Umbilical cord (tissue), 2 donors: Measurements from ENCODE around the gene CNOT10. TPM values are rescaled to one million over a fixed set of nuclear protein-coding genes. Genes with fewer than 3 reads are reported as not detected.
"Not testable (repeated sequence)": the region's sequence is repeated elsewhere in the genome, so short reads cannot be mapped to it uniquely, and the experiment has no call there.

ENCODE experiments used
- DNase-seq: peaks from one replicate; pipeline ENCODE4 v3.0.0-alpha.2; 2015; ENCODE audit warnings: low spot score
- total RNA-seq: library from RNA; depleted of rRNA; stranded (reverse); fragments of >200 nt; gene quantifications from one replicate; pipeline ENCODE4 v1.2.3, GENCODE V29; 2014; ENCODE audit warnings: low replicate concordance; ENCODE audit not compliant: insufficient read depth

CNOT10 gene
- 47.4 TPM for total RNA-seq

DNA sequence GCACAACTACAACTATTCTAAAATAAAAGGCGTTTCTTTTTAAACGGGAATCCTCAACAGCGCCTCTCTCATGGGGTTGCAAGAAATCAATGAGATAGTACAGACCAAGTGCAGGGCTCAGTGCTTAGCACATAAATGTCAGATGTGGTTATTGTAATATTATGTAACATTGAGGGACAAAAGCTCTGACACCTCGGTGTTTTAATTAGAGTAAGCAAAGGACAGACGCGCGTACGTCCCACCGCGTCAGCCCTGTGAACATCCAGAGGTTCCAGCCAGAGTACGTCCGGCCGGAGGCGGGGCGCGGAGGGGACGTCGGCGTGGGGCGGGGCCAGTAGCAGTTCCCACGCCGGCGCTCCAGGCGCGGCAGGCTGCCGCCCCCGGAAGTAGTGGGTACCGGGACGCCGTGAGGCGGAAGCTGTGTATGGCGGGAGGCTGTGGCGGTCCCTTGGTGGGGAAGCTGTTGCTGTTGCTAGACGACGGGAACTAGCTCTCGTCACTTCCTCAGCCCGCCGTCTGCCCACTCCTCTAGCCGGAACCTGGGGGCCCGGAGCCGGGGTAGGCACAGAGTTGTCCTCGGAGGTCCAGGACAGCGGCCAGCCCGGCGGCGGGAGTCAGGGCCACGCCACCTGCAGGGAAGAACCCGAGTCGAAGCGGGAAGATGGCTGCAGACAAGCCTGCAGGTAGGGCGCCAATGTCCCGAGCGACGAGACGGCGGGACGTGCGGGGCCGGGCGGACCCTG lies at the start of gene CNOT10:
Gene CNOT10, plus strand, starts transcription at position 389 of the 743 bp plus-strand sequence. Its CDS starts 273 bp downstream, at position 662.
- peak; percentile 97 for DNase-seq

DNA sequence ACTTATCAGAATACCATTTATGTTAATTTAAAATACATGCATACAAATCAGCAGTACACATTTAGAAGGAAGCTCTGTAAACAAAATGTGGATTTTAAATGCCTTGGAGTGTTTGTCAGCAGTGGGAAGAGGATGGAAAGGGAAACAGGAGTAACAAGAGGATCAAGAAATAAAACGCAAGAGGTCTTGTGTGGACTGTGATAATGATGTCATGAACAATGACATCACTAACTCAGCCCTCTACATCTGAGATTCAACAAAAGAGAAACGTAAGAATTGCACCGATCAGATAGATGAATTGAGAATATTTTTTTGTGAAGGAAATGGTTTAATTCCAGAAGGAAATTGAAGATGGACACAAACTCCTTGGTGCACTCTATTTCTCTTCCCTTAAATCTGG lies 44.0 kb upstream of the CNOT10 start:
- DNase-seq, result no peak

DNA sequence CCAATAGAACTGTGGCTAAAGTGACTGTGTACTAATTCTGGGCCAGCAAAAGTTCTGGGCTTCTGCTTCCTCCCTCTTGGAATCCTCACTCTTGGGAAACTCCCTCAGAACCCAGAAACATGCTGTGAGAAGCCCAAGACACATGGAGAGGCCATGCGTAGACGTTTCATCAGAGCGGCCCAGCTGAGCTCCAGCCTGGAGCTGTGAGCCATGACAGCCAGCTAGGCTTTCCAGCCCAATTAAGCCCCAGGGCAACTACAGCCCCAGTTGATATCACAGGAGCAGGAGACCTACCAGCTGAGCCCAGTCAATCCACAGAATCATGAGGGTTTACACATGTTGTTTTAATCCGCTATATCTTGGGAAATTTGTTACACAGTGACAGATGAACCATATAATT lies 43.6 kb upstream of the CNOT10 start:
- DNase-seq, result no peak

GRCh38 chr3:32643354-32643753 lies 41.6 kb upstream of the CNOT10 start:
- DNase-seq, result no peak

DNA sequence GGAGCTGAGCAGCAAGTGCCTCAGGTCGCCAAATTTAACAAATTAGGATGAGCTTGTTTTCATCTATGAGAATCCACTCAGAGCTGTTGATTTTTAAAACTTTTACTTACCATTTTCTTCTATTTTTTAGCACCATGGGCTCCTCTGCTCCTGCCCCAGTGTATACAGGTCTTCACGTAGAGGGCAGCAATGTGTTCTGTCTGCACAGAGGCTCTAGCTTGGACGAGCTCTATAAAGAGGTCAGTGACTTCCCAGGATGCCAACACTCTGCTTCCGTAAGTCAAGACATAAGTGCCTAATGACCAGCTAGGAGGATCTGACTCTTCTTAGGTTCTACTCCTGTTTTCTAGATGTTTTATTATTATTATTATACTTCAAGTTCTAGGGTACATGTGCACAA lies 41.2 kb upstream of the CNOT10 start:
- DNase-seq, result no peak

DNA sequence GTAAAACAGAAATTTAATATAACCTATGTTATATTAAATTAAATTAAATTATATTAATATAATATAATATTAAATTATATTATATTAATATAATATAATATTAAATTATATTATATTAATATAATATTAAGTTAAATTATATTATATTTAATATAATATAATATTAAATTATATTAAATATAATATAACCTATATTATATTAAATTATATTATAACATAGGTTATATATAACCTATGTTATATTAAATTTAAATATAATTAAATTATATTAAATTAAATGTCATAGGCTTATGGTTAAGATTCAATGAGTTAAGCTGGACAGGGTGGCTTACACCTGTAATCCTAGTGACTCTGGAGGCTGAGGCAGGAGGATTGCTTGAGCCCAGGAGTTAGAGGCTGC lies 40.6 kb upstream of the CNOT10 start:
- DNase-seq, result no peak

DNA sequence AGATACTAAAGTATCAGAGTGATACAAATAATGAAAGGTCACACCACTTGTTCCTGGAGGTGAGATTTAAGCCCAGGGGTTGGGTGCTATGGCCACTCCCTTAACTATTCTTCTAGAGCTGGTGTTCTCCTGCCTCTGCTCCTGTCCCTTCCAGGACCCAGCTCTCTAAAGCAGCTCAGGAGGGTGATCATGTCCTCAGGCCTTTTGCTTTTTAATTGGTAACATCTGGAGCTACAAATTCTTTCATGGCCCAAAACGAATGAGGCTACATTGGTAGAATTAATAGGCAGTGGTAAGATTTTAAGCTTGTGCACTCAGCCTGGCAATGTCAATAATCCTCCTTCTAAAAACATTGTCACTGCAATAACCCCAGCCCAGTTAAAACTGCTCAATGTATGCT lies 38.2 kb upstream of the CNOT10 start:
- DNase-seq, result no peak

- DNase-seq, result not testable (repeated sequence)
Measured at GRCh38 chr3:32652337-32653100, 32.5 kb upstream of the CNOT10 start.

DNA sequence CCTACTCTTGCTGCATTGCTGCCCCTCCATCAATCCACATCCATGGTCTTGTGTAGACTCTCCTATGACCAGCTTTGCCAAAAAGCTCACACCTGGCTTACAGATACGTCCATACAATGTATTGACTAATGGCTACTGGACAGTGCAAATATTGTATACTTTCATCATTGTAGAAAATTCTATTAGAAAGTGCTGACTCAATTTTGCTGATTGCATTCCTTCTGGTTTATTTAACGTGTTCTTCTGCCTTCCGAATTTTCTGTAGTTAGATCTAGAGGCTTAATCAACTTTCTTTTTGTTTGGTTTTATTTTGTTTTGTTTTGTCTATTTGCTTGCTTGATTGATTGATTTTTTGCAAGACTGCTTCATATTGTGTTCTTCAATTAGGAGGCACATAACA lies 29.8 kb upstream of the CNOT10 start:
- DNase-seq, result no peak

- DNase-seq, result no peak
Measured at GRCh38 chr3:32660634-32661033, 24.4 kb upstream of the CNOT10 start.

- DNase-seq, result no peak
Measured at GRCh38 chr3:32662647-32663046, 22.3 kb upstream of the CNOT10 start.

- peak; percentile 46 for DNase-seq
Measured at GRCh38 chr3:32664630-32665075, 20.3 kb upstream of the CNOT10 start.

- no peak for DNase-seq
Measured at GRCh38 chr3:32667072-32667582, 17.9 kb upstream of the CNOT10 start.

DNA sequence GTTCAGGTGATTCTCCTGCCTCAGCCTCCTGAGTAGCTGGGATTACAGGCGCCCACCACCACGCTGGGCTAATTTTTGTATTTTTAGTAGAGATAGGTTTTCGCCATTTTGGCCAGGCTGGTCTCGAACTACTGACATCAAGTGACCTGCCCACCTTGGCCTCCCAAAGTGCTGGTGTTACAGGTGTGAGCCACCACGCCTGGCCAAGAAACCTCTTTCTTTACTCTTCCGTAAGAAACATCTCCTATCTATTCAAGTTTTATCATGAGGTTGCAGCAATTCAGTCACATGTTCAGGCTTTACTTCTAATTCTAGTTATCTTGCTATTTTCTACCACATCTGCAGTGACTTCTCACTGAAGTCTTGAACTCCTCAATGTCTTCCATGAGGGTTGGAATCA lies 15.8 kb upstream of the CNOT10 start:
- DNase-seq, result not testable (repeated sequence)

DNA sequence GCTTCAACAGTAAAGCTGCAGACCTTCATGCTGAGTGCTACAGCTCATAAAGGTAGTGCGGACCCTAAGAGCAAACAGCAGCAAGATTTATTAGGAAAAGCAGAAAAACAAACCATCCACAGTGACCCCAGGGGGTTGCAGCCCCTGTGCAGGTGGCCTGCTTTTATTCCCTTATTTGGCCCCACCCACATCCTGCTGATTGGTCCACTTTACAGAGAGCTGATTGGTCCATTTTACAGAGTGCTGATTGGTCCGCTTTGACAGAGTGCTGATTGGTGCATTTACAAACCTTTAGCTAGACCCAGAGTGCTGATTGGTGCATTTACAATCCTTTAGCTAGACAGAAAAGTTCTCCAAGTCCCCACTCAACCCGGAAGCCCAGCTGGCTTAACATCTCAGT lies 11.3 kb upstream of the CNOT10 start:
- DNase-seq, result not testable (repeated sequence)

GRCh38 chr3:32675164-32675563 lies 9.8 kb upstream of the CNOT10 start:
- DNase-seq, result no peak

GRCh38 chr3:32675650-32676049 lies 9.3 kb upstream of the CNOT10 start:
- DNase-seq, result no peak

- no peak for DNase-seq
Measured at GRCh38 chr3:32681811-32682210, 3.2 kb upstream of the CNOT10 start.

GRCh38 chr3:32684029-32684799 lies 774 bp upstream of the CNOT10 start:
- DNase-seq, result no peak

DNA sequence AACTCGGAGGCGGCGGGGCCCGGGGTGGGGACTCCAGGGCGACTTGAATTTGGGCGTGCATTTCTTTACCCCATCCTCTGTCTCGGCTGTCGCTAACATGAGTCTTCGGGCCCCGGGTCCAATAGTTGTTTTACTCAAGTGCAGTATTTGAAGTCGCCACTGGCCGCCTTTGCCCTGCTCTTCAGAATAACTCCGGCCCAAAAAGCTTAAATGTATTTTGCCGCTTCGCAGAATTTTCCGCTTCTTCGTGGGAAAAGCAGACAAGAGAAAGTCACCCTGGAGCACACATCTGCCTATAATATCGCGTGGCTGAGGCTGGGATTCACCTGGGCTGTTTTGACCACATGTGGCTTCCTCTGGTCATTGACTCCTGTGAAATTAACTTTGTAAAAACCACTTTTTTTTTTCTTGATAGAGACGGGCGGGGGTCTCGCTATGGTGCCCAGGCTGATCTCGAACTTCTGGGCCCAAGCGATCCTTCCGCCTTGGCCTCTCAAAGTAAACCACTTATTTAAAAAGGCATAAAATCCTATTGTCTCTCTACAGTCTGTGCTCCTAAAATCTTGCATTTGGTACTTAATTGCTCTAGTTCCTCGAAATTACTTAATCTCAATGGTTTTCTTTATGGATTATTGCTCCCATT lies 676 bp downstream of the CNOT10 start:
- DNase-seq, result no peak

- DNase-seq, result no peak
Measured at GRCh38 chr3:32686713-32687112, 1.7 kb downstream of the CNOT10 start.
